ENCODE data around the gene PDE8B. TPM values are rescaled to one million over a fixed set of nuclear protein-coding genes. Genes with fewer than 3 reads are reported as not detected.

The PDE8B gene
- total and polyA plus RNA-seq, 12 donors = 0.27 to 5.6 (median 1.4) TPM

DNA sequence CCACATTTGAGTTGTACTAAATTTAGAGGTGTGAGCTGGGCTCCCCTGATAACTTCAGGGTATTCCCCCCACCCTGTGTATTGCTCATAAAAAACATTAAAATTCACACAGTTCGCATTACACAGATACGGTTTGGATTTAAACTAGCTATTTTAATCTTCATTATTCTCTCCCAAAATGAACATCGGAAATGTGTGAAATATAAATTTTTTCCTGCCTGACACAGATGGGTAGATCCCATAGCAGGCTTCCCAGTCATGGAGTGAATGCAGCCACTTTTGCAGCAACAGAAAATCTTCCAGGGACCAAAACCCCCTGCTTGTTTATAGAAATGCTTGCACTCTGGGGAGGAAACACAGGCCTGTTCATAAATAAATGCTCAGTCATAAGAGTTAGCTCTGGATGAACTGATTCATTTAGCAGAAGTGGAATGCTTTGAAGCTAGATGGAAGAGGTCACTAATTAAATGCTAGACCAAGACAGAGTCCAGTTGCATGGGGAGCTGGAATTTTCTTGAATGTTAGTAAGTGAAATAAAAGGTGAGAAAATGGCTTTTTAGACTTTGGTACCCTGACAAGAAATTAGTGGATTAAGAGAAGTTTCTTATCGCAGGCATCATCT, 115.6 kb downstream of the PDE8B start:
- intact Hi-C loops (cut with DNase I) = no loop called here
- Histone ChIP-seq H3K4me1 (no peaks in the 10 kb centered on the region), H3K9me3 (no peaks in the 10 kb centered on the region), H3K4me3 (no peak overlapping the region), H3K27ac (no peak overlapping the region), H3K27me3 (no peaks in the 10 kb centered on the region), H3K36me3 (no peaks in the 10 kb centered on the region)
- TF ChIP-seq CTCF (IDR thresholded peaks at IDR 0.05) = no peak
- ATAC-seq (peak in 1 of 8 donors; percentile 34), DNase-seq (no peak)
- WGBS, 2 donors = 80 to 91% methylated on average over 4 of the region's 4 CpGs

GRCh38 chr5:77326986-77327734, 116.7 kb downstream of the PDE8B start:
- Histone ChIP-seq H3K27me3 (no peaks in the 10 kb centered on the region), H3K27ac (no peak overlapping the region), H3K4me1 (no peaks in the 10 kb centered on the region), H3K36me3 (no peaks in the 10 kb centered on the region), H3K9me3 (no peaks in the 10 kb centered on the region), H3K4me3 (no peak overlapping the region)
- WGBS, 2 donors = 72 to 94% methylated on average over 5 of the region's 5 CpGs
- DNase-seq (no peak), ATAC-seq (no peak)
- TF ChIP-seq CTCF (IDR thresholded peaks at IDR 0.05) = no peak
- intact Hi-C loops (cut with DNase I) = no loop called here

DNA sequence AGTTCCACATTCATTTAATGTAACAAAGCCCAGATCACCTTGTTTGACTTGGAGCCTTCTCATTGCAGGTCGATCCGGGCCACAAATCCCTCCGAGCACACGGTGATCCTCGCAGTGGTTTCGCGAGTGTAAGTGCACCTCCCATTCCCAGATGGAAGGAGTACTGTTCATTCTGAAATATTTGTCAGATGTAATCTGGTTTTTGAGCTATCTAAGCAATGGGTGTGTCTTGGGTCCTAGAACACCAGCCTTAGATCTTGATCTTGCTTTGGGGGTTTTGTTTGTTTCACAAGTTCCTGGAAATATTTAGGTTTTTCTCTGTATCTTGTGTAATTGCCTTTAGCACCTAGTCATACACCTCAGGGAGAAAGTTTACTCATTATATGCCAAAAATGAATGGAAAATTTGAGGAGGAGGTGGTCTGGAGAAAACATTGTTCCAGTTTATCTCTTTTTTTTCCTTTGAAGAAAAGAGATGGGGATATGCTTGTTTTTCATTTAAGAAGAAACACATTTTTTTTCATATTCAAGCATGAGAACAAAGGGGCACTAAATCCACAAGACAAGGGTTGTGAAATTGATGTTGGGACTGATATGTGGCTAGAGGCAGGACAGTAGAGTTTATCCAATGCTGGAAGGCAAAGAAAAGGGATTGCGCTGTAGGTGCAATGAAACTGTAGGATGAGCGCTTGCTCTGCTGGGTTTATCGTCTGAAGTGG, 118.6 kb downstream of the PDE8B start:
- no peaks in the 10 kb centered on the region for H3K27me3 ChIP-seq
- 89 to 95% methylated on average over 10 of the region's 10 CpGs for WGBS, 2 donors
- no peak for TF ChIP-seq CTCF (IDR thresholded peaks at IDR 0.05)
- H3K4me1 ChIP-seq = peaks cover 0 to 11% (median 0%) of the 10 kb centered on the region in 9 donors
- no peak for DNase-seq
- H3K36me3 ChIP-seq = no peaks in the 10 kb centered on the region
- no peaks in the 10 kb centered on the region for H3K9me3 ChIP-seq
- no peak overlapping the region for H3K27ac ChIP-seq
- intact Hi-C loops (cut with DNase I) = no loop called here
- no peak for ATAC-seq
- H3K4me3 ChIP-seq = no peak overlapping the region

DNA sequence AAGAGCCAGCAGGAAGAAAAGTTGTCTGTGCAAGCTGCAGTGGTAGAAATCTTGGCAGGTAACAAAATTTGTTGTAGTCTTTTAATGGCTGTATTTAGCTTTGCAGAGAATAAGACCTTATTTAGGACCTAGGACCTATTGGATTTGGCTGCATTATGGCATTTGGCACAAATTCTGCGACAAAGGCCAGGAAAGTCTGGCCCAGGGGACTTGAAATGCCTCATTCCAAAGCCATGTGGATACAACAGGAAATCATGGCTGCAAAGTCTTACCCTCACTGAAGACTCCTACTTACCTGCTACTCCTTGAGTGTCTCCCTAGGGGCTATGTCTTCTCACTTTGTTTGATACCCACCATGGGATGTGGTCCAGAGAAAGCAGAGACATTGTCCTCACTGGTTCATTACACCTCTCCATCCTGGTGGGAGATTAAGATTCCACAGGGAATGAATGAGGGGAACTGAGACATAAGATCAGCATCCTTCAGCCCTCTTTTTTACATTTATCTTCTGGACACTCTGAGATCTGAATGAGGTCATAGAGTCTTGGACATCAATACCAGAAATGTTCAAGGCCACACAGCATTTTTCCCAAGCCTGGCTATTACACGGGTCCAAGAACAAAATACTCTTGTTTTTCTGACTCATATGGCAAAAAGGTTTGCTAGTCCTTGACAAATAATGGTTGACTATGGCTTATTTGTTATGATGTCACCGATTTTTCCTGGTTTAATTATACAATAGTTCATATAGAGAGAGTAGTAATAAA, 119.4 kb downstream of the PDE8B start:
- ATAC-seq (no peak), DNase-seq (no peak)
- Histone ChIP-seq H3K9me3 (no peaks in the 10 kb centered on the region), H3K36me3 (no peaks in the 10 kb centered on the region), H3K4me3 (no peak overlapping the region), H3K27ac (no peak overlapping the region), H3K27me3 (no peaks in the 10 kb centered on the region), H3K4me1 (peaks cover 0 to 11% (median 0%) of the 10 kb centered on the region in 9 donors)
- WGBS, 2 donors = 69 to 74% methylated on average over 3 of the region's 3 CpGs
- intact Hi-C loops (cut with DNase I) = no loop called here
- no peak for TF ChIP-seq CTCF (IDR thresholded peaks at IDR 0.05)

All from heart right ventricle (tissue), 16 donors.